ENCODE data around the gene MSANTD3. TPM values are rescaled to one million over a fixed set of nuclear protein-coding genes. Genes with fewer than 3 reads are reported as not detected.
"Not testable (repeated sequence)": the region's sequence is repeated elsewhere in the genome, so short reads cannot be mapped to it uniquely, and the experiment has no call there.

The MSANTD3 gene
- total RNA-seq, 1 donor from 2014 or later = 74.4 TPM

- no peak for TF ChIP-seq CTCF (conservative IDR thresholded peaks at IDR 0.05; ENCODE audit: low read depth, low read length)
- H3K4me3 ChIP-seq (ENCODE audit: low read depth, low read length) = no peak overlapping the region
- DNase-seq (ENCODE audit: low read depth) = no peak
Observed at GRCh38 chr9:100440071-100440470, 13.1 kb downstream of the MSANTD3 start.

- H3K4me3 ChIP-seq (ENCODE audit: low read depth, low read length); DNase-seq (ENCODE audit: low read depth): not testable (repeated sequence)
Observed at GRCh38 chr9:100440487-100440886, 13.5 kb downstream of the MSANTD3 start.

- no peak overlapping the region for H3K4me3 ChIP-seq (ENCODE audit: low read depth, low read length)
- no peak for TF ChIP-seq CTCF (conservative IDR thresholded peaks at IDR 0.05; ENCODE audit: low read depth, low read length)
- DNase-seq (ENCODE audit: low read depth) = no peak
Observed at GRCh38 chr9:100441911-100442361, 15.0 kb downstream of the MSANTD3 start.

GRCh38 chr9:100443781-100444768 is 17.1 kb downstream of the MSANTD3 start:
- H3K4me3 ChIP-seq (ENCODE audit: low read depth, low read length) = no peak overlapping the region
- no peak for DNase-seq (ENCODE audit: low read depth)
- no peak for TF ChIP-seq CTCF (conservative IDR thresholded peaks at IDR 0.05; ENCODE audit: low read depth, low read length)

GRCh38 chr9:100445161-100445902 is 18.4 kb downstream of the MSANTD3 start:
- TF ChIP-seq CTCF (conservative IDR thresholded peaks at IDR 0.05; ENCODE audit: low read depth, low read length) = no peak
- no peak for DNase-seq (ENCODE audit: low read depth)
- no peak overlapping the region for H3K4me3 ChIP-seq (ENCODE audit: low read depth, low read length)

GRCh38 chr9:100445903-100446549 is 19.1 kb downstream of the MSANTD3 start:
- DNase-seq (ENCODE audit: low read depth) = no peak

More at GRCh38 chr9:100445903-100446549, 19.1 kb downstream of the MSANTD3 start:
- no peak for TF ChIP-seq CTCF (conservative IDR thresholded peaks at IDR 0.05; ENCODE audit: low read depth, low read length)
- H3K4me3 ChIP-seq (ENCODE audit: low read depth, low read length) = no peak overlapping the region

Data from epithelial cell of proximal tubule (primary cell).